GM18502 (cell line): ENCODE results near the gene GPR61.

Experiments used
- ATAC-seq: cut with Tn5 transposase; IDR thresholded peaks from one replicate; pipeline ENCODE4 v1.9.1; 2021; ENCODE audit warnings: mild to moderate bottlenecking; ENCODE audit not compliant: unreplicated experiment, poor library complexity

The GPR61 gene, protein sequence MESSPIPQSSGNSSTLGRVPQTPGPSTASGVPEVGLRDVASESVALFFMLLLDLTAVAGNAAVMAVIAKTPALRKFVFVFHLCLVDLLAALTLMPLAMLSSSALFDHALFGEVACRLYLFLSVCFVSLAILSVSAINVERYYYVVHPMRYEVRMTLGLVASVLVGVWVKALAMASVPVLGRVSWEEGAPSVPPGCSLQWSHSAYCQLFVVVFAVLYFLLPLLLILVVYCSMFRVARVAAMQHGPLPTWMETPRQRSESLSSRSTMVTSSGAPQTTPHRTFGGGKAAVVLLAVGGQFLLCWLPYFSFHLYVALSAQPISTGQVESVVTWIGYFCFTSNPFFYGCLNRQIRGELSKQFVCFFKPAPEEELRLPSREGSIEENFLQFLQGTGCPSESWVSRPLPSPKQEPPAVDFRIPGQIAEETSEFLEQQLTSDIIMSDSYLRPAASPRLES

DNA sequence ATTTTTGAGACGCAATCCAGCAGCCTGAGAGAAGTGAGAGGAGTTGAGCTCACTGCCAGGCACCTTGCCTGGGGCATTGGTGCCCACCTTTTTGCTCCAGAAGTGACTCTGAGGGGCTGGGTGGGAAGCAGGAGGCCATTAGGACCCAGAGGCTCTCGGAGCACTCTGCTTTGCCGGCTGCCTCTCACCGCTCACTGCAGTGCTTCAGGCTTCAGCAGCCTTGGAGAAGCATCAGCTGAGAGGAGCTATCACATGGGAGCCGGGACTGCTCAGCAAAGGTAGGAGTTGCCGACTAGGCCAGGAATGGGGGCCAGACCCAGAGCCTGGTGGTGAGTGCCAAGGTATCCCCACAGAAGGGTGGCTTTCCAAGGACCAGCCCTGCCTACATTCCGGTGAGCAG is at the start of gene GPR61:
Gene GPR61 (plus strand): TSS at position 197 of the 400 bp plus-strand sequence. CDS start 3,151 bp downstream, outside the sequence.
- ATAC-seq = no peak

GRCh38 chr1:109490029-109490933 is 49.4 kb upstream of the GPR61 start:
- ATAC-seq = no peak

GRCh38 chr1:109490934-109491302 is 48.8 kb upstream of the GPR61 start:
- ATAC-seq = no peak

- no peak for ATAC-seq
These were observed 48.3 kb upstream of the GPR61 start for GRCh38 chr1:109491372-109491771.

- ATAC-seq = no peak
These were observed 46.9 kb upstream of the GPR61 start for GRCh38 chr1:109492779-109493178.

DNA sequence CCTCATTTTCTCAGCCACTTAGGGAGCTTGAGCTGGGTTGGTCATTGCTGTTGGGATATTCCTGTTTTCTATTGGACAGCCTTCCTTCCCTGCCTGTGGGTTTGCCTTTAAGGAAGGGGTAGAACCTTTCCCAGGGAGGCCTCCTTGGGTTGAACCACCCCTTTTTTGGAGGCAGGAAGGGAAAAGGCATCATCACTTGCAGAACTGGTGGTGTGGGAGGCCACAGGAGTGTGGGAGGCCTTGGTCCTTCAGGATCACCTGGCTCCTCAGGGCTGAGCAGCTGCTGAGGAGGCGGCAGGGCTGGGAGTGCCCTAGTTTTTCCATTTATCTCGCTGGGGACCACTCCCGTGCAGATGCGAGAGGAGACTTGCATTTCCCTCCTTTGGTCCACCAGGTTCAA is 46.4 kb upstream of the GPR61 start:
- no peak for ATAC-seq

GRCh38 chr1:109493805-109494539 is 45.7 kb upstream of the GPR61 start, which contains the start of gene CYB561D1:
Gene CYB561D1 (plus strand): TSS chr1:109494094. CDS start chr1:109494140, 46 bp downstream.
- peak; percentile 86 for ATAC-seq

DNA sequence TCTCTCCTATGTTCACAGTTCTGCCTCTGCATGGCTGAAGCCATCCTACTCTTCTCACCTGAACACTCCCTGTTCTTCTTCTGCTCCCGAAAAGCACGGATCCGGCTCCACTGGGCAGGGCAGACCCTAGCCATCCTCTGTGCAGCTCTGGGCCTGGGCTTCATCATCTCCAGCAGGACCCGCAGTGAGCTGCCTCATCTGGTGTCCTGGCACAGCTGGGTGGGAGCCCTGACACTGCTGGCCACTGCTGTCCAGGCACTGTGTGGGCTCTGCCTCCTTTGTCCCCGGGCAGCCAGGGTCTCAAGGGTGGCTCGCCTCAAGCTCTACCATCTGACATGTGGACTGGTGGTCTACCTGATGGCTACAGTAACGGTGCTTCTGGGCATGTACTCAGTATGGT is 43.9 kb upstream of the GPR61 start:
- ATAC-seq = no peak

DNA sequence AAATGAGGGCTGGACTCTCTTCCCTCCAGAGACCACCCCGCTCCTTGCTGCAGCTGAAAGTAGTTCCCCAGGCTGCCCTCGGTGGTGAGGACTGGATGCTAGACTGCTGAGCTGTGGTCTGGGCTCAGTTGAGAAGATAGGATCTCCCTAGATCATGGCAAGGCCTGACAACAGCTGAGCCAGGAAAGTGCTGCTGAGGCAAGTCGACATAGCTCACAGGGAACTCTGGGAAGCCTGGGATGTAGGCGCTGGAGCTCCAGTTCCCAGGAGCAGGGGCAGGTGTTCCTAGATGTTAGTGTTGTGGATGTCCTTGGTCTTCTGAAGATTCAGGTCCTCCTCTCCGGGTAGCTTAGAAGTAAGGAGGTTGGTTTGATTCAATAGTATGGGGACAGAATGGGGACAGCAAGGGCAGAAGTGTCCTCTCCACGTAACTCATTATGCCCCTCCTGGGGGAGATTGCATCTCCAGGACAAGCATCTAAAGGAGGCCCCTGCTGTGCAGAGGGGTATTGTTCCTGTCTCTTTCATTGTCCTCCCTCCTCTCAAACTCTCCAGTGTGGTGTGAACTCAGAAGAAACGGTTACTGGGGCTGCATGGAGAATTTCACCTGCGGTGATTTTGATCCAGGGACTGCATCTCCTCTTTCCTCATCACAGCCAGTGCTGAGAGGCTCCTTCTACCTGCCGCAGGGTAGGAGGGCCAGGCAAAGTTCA is 42.1 kb upstream of the GPR61 start:
- no peak for ATAC-seq

GRCh38 chr1:109498161-109498801 is 41.4 kb upstream of the GPR61 start:
- no peak for ATAC-seq

DNA sequence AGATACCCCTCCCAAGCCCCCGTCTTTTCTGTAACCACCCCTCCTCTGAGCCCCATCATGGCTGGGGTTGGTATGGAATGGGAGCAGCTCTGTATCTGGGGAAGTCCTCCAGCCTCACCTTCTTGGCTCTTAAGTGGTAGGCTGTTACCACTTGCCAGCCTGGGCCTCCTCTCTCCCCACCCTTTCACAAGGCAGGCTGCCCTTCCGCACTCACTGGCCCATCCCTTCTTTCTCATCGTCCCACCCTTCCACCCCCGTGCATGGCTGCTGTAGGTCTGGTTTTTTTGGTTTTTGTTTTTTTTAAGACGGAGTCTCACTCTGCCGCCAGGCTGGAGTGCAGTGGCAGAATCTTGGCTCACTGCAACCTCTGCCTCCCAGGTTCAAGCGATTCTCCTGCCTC is 40.6 kb upstream of the GPR61 start:
- ATAC-seq = no peak

GRCh38 chr1:109499661-109500536 is 39.8 kb upstream of the GPR61 start:
- no peak for ATAC-seq

DNA sequence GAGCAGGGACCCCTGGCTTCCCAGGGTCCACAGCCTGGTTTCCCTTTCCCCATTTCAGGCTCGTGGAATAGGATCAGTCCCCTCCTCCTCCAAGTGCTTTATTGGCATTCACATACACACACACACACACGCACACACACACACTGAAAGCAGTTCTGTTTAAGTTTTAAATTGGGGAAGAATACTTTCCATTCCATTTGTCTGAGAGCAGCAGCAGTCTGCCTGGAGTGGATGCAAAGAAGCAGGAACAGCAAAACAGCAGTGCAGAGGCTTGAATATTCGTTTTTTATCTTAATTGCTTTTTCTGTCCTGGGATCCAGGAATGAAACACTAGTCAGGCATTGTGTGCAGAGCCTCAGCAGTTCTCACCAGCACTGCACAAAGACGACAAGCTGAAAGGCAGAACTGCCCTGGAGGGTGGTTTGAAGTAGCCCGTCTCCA is 38.7 kb upstream of the GPR61 start:
- ATAC-seq = no peak

DNA sequence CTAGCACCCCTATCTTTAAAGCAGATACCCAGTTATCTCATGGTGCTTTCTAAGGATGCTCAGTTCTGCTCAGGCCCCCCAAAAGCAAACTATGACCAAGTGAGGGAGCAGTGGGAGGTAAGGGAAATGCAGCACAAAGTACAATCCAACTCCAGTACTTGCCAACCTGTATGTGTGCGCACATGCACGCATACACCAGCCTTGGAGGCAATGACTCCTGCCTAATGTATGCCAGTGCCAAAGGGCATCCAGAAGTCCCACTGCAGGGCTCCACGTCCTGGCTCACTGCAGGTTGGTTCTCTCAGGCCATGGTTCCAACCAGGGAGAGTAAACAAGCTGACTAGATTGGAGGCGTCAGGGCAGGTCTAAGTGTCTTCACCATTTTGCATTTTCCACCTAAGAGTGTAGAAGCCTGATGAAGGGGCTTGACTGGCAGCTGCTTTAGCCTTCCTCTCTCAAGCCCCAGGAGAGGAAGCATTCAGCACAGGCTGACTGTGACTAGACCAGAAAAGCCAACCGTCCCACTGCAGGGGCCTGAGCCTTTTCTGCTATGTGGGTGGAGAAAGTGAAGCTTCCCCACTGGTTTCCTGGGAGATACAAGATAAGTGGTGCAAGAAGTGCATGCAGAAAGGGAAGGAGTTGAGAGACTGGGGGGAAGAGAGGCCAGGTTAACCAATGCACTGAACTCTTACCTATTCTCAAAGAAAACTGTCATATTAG is 37.9 kb upstream of the GPR61 start:
- no peak for ATAC-seq

DNA sequence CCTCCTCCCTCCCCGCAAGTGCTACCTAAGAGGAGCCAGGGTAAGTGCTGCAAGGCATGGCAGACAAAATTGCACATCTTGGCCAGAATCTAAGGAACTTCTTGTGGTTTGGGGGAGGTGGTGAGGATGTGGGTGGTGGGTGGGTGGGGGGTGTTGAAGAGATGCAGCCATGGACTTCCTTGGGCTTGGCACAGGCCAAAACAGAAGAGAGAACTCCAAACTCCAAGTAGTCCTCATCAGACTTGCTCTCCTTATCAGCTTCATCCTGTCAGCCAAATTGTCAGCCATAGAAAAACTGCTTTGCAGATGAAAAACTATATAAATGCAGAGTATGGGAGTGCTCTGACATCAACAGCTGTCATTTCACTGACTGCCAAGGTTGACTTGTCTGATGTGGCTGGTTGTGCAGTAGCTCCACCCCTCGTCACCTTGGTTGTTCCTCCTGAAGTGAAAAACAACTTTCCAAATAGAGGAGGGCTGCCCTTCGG is 37.3 kb upstream of the GPR61 start:
- no peak for ATAC-seq

- no peak for ATAC-seq
These were observed 35.7 kb upstream of the GPR61 start for GRCh38 chr1:109503935-109504334.

- no peak for ATAC-seq
These were observed 34.7 kb upstream of the GPR61 start for GRCh38 chr1:109504974-109505373.
